Omental fat pad (tissue), 4 donors: ENCODE results near the gene ZNF597. TPM values are rescaled to one million over a fixed set of nuclear protein-coding genes. Genes with fewer than 3 reads are reported as not detected.

Experiments
- ATAC-seq: fragments of 150-250 bp; one replicate; pipeline ENCODE4 v1.9.1; 2016; ENCODE audit warnings: mild to moderate bottlenecking, moderate library complexity; ENCODE audit not compliant: low FRiP score
- DNase-seq: peaks from one replicate; pipeline ENCODE4 v3.0.0-alpha.2; 2019; ENCODE audit warnings: low spot score
- CTCF ChIP-seq, 3 donors: fragments of 450-650 bp; IDR thresholded peaks; one replicate each; pipeline ENCODE4 v1.5.1; 2016 to 2017; ENCODE audit warnings: antibody characterized with exemption in 3 of 3, mild to moderate bottlenecking in 3 of 3, moderate library complexity in 2 of 3
- total RNA-seq, 4 donors: library from RNA; depleted of rRNA; stranded (reverse); fragments of >200 nt; gene quantifications; one replicate each; pipeline ENCODE4 v1.1.0, GENCODE V29; 2016

The ZNF597 gene
- total RNA-seq, 4 donors from 2014 or later: 2.0 to 3.3 (median 2.7) TPM

GRCh38 chr16:3444032-3444388, 706 bp upstream of the ZNF597 start:
- ATAC-seq (peak; percentile 60), DNase-seq (no peak)
- TF ChIP-seq CTCF (IDR thresholded peaks at IDR 0.05): no peak

GRCh38 chr16:3439637-3440036, 3.7 kb downstream of the ZNF597 start:
- TF ChIP-seq CTCF (IDR thresholded peaks at IDR 0.05): no peak
- ATAC-seq: no peak
- DNase-seq: no peak

GRCh38 chr16:3434373-3434772, 8.9 kb downstream of the ZNF597 start:
- ATAC-seq (no peak), DNase-seq (no peak)
- no peak for TF ChIP-seq CTCF (IDR thresholded peaks at IDR 0.05)

DNA sequence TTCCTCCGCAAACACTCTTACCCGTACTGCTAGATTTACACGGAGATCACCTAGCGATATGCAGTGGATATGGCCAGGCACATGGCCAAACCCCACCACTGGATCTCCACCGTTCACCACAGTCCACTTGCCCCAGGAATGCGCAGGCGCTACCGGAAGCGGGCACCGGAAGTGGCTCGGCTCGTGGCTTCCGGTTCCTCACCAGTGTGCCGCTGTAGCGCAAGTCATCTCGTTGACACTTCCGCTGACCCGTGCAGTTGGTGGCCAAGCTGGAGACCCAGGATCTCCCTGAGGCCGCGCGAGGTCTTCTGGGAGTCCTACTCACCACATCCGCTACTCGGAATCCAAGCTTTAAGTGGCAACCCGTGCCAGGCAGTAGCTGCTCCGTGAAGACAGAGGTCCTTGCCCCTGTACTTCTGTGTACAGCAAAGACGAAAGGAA, 11.5 kb downstream of the ZNF597 start:
- TF ChIP-seq CTCF (IDR thresholded peaks at IDR 0.05): no peak
- DNase-seq (no peak), ATAC-seq (no peak)

- no peak for TF ChIP-seq CTCF (IDR thresholded peaks at IDR 0.05)
- DNase-seq (no peak), ATAC-seq (no peak)
These were observed 29.4 kb downstream of the ZNF597 start for GRCh38 chr16:3413730-3414379.

DNA sequence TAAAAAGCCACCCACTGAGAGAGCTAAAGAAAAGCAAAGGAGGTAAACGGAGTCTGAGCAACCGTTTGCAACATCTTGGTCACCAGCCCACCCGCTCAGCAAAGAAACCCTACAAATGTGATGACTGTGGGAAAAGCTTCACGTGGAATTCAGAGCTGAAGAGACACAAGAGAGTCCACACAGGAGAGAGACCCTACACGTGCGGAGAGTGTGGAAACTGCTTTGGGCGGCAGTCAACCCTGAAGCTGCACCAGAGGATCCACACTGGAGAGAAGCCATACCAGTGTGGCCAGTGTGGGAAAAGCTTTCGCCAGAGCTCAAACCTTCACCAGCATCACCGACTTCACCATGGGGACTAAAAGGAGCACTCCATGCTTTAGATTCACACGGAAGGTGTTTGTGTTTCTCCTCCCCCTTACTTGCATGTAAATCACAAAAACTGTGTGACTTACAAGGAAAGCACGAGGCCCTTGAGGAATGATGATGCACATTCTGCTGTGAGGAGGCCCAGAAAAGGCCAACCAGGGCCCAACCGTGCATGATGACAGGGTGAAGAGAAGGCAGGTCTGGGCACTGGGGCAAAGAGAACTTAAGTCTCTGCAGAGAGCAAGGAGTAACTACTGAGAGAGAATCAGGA, 34.6 kb downstream of the ZNF597 start:
- no peak for DNase-seq
- ATAC-seq: no peak
- no peak for TF ChIP-seq CTCF (IDR thresholded peaks at IDR 0.05)
